Activated naive CD8-positive, alpha-beta T cell (primary cell): ENCODE results near the gene HOXB8.
A peak's percentile ranks its signal among the peaks of the same experiment; 100 is the strongest.

Source experiments
- H3K27ac Mint-ChIP-seq: one replicate; pipeline ENCODE4 v1.8.0; 2021; ENCODE audit warnings: mixed read lengths
- H3K27me3 Mint-ChIP-seq: one replicate; pipeline ENCODE4 v1.8.0; 2021; ENCODE audit warnings: mixed read lengths
- H3K36me3 Mint-ChIP-seq: one replicate; pipeline ENCODE4 v1.8.0; 2021; ENCODE audit warnings: mixed read lengths
- H3K4me1 Mint-ChIP-seq: one replicate; pipeline ENCODE4 v1.8.0; 2021; ENCODE audit warnings: low read depth, mixed read lengths
- H3K4me3 Mint-ChIP-seq: one replicate; pipeline ENCODE4 v1.8.0; 2021; ENCODE audit warnings: mild to moderate bottlenecking, mixed read lengths
- H3K9me3 Mint-ChIP-seq: one replicate; pipeline ENCODE4 v1.8.0; 2021; ENCODE audit warnings: low read depth, mixed read lengths

The HOXB8 gene

DNA sequence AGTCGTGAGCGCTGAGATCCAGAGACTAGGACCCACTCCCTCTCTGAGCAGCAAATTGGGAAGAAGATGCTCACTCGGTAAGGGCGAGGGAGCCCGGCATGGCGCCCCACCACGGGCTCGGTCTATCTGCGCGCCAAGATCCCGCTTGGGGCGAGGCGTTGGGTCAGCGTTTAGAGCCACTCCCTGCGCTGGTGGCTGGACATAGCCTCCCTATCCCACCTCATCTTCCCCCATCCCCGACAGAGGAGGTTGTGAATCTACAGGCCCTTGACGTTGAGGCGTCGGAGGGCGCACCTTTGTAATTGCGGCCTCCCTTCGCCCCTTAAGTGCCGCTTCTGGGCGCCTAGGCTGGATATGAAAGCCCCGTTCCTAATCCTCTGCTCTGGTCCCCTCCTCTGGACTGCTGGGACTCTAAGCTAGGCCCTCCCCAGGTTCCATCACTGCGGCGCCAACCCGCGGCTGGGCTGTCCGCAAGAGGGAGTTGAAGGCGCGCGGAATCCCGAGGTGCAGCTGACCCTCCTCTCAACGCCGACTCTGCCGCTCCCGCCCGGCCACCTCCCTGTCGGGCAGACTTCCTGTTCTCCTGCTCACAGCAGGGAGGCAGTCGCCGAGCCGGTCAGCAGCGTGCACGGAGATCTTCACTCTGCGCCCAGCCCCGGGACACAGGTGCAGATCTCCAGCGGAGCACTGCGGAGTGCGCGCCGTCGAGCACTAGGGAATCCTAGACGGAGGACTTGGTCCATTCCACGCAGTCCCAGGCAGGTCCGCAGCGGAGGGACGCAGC lies 27.2 kb upstream of the HOXB8 start:
- Mint-ChIP-seq H3K9me3 (no peaks in the 10 kb centered on the region), H3K36me3 (peaks cover 2% of the 10 kb centered on the region), H3K4me1 (peaks cover 14% of the 10 kb centered on the region), H3K27me3 (peaks cover 49% of the 10 kb centered on the region), H3K4me3 (no peak overlapping the region), H3K27ac (no peak overlapping the region)

DNA sequence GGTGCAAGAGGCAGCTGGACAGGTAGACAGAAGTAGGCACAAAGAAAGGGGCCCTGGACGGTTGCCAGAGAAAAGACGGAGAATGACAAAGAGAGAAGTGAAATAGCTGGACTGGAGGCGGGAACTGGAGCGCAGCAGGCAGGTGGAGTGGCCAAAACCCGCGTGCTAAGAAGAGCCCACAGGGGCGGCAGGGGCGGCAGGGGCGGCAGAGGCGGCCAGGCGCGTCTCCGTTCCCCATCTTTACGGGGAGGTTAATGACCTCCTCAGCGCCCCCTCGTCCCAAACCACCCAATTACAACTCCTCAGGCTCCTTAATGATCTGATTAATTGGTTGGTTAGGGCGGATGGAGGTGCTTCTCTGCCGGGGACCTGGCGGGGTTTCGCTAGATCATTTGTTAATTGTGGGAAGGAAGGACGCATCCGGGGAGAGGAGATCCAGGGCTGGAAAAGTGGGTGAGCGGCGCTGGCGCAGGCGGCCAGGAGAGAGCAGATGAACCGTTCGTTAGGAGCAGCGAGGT lies 26.5 kb upstream of the HOXB8 start:
- Mint-ChIP-seq H3K27ac (no peak overlapping the region), H3K27me3 (peaks cover 54% of the 10 kb centered on the region), H3K36me3 (peaks cover 2% of the 10 kb centered on the region), H3K4me1 (peaks cover 16% of the 10 kb centered on the region), H3K9me3 (no peaks in the 10 kb centered on the region), H3K4me3 (peak overlapping the region; percentile 27)

DNA sequence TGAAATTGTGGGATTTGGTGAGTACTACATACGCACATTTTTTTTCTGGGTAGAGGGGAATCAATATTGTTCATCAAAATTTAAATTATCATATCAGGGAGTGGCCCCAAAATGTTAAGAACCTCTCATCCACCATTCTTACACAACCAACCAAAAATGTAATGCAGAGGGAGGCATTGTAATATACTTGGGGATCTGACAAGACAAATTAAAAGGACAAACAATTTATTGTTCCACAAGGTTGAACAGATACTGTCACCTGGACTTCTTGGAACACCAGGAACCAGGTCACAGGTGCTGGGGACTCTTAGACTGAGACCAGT lies 25.7 kb upstream of the HOXB8 start:
- Mint-ChIP-seq H3K9me3 (no peaks in the 10 kb centered on the region), H3K4me3 (no peak overlapping the region), H3K36me3 (peaks cover 2% of the 10 kb centered on the region), H3K27ac (no peak overlapping the region), H3K4me1 (peaks cover 16% of the 10 kb centered on the region), H3K27me3 (peaks cover 55% of the 10 kb centered on the region)

DNA sequence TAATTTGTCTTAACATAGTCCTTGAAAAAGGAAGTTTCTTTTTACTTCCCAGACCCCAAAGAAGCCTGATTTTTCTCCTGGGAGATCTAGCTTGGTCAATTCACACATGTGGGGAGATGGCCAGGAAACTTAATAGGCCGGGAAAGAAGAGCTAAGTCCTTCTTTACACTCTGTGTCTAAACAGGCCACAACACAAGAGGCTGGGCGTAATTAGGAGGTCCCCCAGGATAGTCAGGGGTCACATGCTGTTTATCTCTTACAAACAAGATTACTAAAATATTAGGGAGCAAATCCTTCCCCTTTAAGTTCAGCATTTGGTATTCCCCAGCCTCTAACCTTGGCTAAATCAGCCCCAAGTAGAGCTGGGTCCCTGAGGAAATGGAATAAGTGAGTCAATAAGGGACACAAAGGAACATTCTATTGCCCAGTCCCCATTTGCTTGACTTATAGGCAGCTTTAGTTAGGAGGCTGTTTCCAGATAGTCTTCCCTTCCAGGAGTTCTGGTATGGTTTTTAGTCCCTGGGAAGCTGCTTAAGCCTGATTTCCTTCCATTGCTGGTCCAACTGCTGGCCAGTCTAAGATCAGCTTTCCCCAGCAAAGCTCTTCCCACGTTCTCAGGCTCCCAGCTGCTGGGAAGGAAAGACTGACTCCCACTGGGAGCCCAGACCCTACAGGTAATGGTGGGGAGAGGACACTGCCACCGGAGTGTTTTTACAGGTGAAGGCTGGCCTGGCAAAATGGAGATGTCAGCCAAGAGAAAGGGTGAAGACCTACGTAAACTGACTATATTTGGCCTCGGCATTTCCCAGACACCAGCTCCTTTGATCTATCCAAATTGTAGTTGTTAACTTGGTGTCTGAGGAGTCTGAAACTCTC lies 25.1 kb upstream of the HOXB8 start:
- H3K9me3 Mint-ChIP-seq, result no peaks in the 10 kb centered on the region
- peaks cover 2% of the 10 kb centered on the region for H3K36me3 Mint-ChIP-seq
- peaks cover 12% of the 10 kb centered on the region for H3K4me1 Mint-ChIP-seq
- no peak overlapping the region for H3K4me3 Mint-ChIP-seq
- H3K27me3 Mint-ChIP-seq, result peaks cover 54% of the 10 kb centered on the region
- H3K27ac Mint-ChIP-seq, result peak overlapping the region; percentile 10

DNA sequence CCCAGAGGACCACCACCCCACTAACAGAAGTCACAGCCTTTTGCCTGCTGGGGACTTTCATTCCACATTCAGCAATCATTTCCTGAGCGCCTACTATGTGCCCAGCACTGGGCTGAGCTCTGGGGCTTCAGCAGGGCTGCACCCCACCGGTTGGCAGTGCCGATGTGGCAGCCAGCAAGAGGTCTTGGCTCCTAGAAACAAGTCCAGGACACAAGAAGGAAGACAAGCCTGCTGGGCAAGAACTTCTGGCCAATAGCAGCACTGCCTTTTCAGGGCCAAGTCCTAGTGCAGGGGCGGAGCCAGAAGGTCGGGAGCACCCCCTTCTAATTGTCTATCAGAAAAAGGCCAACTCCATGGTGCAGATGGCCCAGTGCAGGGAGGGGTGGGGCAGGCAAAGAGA lies 24.0 kb upstream of the HOXB8 start:
- Mint-ChIP-seq H3K27ac (no peak overlapping the region), H3K27me3 (peaks cover 50% of the 10 kb centered on the region), H3K4me1 (peaks cover 13% of the 10 kb centered on the region), H3K4me3 (no peak overlapping the region), H3K36me3 (no peaks in the 10 kb centered on the region), H3K9me3 (no peaks in the 10 kb centered on the region)

DNA sequence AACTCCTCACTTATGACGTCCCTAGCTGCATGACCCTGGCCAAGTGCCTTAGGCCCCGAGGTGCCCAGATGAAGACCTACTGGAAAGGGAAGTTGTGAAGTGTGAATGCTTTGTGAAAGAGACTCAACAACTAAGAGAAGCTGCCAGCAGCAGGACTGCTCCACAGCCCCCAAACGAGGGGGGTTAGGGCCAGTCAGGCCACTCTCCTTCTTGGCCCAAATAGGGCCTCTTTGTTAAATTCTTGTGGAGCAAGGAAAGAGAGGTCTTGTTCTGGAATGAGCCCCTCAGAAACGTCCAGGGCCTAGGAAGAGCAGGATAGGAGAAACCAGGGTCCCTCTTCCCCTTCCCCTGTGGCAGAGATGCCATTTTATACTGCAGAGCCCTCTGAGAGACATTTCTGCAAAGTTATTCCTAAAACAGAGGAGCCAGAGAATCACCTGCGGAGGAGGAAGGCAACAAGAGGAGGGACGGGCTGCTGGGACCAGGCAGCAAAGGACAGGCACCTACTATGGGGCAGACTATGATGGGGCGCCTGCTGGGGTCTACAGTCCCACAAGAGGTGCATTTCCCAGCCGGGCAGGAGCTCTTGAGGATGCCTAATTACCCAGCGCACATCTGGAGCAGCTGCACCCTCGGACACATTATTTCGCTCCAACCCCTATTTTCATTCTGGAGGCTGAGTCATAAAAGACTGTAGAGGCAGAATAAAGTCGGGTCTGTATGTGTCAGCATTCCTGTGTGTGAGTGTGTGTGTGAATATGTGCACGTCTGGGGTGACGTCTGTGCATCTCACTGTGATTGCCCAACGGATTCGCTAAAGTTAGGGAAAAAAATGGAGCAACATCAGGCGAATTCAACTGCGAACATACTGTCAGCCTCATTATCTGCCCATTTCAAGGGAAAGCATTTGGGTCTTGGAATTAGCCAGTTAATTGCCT lies 22.5 kb upstream of the HOXB8 start:
- Mint-ChIP-seq H3K9me3 (no peaks in the 10 kb centered on the region), H3K27ac (no peak overlapping the region), H3K4me3 (no peak overlapping the region), H3K27me3 (peaks cover 46% of the 10 kb centered on the region), H3K36me3 (no peaks in the 10 kb centered on the region), H3K4me1 (peaks cover 15% of the 10 kb centered on the region)

DNA sequence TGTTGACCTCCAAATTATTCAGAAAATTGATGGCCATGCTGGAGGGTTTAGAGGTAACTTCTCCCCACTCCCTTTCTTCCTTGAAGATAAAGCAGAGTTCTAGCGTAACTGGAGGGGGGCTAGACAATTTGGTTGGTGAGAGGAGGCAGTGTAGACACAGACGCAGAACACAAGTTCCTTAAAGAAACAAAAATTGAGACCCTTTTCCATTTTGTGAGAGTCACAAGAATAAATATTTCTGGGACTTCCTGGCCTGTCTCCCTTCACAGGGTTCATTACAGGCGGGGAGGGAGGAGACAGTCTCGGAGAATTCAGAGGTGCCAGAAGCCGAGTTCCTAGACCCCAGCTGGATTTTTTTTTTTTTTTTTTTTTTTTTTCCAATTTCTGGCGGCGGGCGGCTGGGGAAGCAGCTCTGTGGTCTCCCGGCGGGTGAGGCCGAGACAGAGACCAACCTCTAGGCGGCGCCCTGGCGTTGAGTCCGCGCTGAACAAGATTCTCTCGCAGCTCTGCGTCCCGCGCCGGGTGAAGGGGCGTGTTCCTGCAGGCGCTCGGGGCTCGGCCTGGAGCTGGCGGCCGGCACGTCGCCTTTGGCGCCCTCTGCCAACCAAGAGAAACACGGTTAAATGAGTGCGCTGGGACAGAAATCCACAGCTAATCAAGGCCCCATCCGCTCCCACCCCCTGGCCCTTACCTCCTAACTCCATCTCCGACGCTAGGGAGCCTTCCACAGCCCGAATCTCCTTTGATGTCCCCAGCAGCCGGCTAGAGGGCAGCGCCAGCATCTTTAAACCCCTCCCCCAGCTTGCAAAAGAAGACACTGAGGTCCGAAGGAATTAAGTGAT lies 21.3 kb upstream of the HOXB8 start:
- Mint-ChIP-seq H3K4me1 (peaks cover 12% of the 10 kb centered on the region), H3K27ac (no peak overlapping the region), H3K4me3 (no peak overlapping the region), H3K27me3 (peaks cover 47% of the 10 kb centered on the region), H3K36me3 (peaks cover 2% of the 10 kb centered on the region), H3K9me3 (no peaks in the 10 kb centered on the region)

DNA sequence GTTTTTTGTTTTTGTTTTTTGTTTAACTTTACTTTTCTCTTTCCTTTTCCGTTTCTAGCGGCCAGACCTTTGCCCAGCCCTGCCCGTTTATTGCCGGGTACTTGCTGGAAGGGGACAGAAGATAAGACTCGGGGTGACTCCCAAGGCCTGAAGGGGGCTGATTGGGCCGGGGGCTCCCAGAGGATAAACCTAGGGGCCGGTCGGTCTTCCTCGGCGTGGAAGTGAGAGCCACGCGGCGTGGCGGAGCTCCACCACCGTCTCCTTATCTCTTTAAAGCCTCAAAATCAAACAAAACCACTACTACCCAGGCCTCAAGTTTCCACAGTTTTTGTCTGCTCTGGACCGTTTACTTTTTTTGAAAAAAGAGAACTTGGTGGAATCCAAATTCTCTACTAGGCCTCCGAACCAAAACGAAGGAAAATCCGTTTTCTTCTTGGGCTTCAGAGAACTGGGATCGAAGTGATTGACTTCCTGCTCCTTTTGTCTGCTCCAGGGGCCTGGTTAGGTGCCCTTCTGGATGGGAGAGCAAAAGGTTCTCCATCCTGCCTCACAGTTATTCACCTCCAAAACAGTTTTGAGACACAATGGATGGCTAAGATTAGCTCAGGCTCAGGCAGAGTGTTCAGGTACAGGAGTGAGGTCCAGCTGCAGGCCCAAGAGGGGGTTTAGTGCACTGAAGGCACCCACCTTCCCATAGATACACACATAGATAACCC lies 19.6 kb upstream of the HOXB8 start:
- H3K4me3 Mint-ChIP-seq, result peak overlapping the region; percentile 56
- H3K27me3 Mint-ChIP-seq, result peaks cover 51% of the 10 kb centered on the region
- no peak overlapping the region for H3K27ac Mint-ChIP-seq
- H3K36me3 Mint-ChIP-seq, result peaks cover 2% of the 10 kb centered on the region
- peaks cover 11% of the 10 kb centered on the region for H3K4me1 Mint-ChIP-seq
- H3K9me3 Mint-ChIP-seq, result no peaks in the 10 kb centered on the region

DNA sequence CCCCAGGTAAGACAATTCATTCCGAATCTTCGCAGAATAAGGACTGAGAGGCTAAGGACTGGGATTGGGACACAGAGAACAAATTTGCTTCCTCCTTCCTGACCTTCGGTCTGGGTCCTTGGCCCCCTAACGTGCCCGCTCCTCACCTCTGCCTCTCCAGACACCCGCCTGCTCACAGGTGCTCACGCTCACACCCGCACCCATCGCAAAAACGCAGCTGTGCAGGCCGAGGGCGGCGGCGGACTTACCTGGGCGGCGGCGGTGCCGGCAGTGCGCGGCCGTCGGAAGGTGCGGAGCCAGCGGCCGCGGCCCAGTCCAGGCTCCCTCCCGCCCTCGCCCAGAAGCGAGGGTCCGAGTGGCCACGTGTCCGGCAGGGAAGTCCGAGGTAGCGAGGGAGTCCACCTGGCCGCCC lies 18.2 kb upstream of the HOXB8 start:
- Mint-ChIP-seq H3K36me3 (peaks cover 2% of the 10 kb centered on the region), H3K9me3 (no peaks in the 10 kb centered on the region), H3K4me3 (peak overlapping the region; percentile 28), H3K4me1 (peaks cover 11% of the 10 kb centered on the region), H3K27ac (no peak overlapping the region), H3K27me3 (peaks cover 54% of the 10 kb centered on the region)

DNA sequence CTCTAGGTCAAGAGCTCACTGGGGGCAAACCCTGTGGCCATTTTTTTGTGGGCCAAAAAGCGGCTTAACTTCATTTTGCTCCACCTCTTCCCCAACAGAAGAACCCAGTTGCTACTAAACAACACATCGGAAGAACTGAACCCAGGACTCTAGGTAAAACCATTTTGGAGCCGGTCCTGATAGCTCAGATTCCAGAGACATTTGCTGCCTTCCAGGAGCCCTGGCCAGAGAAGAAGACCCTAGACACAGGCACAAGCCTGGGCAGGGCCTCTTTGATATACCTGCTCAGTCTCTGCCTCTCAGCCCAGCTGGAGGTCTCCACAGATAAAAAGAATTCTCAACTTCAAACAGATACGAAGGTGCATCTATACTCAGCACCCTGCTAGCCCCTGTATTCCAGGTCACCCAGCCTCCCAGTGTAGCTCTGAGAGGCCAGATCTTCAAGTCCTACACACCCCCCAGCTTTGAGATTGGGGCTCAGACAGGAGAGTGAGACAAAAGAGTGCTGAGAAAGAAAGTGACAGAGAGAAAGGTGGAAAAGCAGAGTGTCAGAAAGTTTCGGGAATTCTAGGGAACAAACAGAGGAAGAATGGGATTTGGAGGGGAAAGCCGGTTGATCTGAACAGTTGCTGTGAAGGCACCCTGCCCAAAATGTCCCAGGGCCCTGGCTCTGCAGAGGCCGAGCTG lies 17.6 kb upstream of the HOXB8 start:
- no peaks in the 10 kb centered on the region for H3K9me3 Mint-ChIP-seq
- peak overlapping the region; percentile 28 for H3K4me3 Mint-ChIP-seq
- peaks cover 11% of the 10 kb centered on the region for H3K4me1 Mint-ChIP-seq
- H3K36me3 Mint-ChIP-seq, result peaks cover 2% of the 10 kb centered on the region
- peaks cover 52% of the 10 kb centered on the region for H3K27me3 Mint-ChIP-seq
- no peak overlapping the region for H3K27ac Mint-ChIP-seq

DNA sequence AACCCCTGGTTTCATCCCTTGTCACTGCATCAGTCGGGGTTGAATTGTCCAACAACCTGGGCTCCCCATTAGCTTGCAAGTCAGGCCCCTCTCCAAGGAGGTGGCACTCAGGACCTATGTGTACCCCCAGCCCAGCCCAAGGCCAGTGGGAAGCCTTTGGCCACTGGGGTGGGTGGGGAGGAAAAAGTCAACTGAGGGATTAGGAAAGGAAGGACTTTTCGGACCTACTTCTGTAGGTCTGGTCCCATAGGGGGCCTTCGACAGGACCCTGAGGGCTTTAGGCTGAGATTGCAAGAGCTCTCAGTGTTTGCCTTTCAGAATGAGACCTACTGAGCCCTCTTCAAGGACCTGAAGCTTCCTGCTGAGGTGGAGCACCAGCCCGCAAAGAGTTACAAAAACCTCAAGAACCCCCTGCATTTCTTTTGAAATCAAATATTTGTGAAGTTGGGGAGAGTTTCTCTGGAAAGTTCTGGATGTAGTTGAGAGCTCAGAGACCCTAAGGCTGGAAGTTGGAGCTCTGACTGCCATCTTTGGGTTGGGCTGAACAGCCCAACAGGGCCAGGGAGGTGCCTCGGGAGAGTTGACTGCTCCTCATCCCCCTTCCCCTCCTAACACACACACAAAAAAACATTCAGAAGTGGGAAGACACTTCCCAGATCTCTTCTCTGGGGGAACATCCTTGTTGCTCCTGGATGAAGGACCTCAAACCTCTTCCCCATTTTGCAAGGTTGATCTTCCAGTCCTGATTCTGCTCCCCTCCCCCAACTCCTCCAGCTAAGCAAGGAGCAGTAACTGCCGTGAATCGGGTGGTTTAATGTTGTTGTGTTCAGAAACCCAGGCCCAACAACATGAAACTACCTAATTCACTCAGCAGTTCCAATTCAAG lies 16.8 kb upstream of the HOXB8 start:
- no peaks in the 10 kb centered on the region for H3K9me3 Mint-ChIP-seq
- peaks cover 2% of the 10 kb centered on the region for H3K36me3 Mint-ChIP-seq
- H3K27ac Mint-ChIP-seq, result no peak overlapping the region
- H3K27me3 Mint-ChIP-seq, result peaks cover 48% of the 10 kb centered on the region
- no peak overlapping the region for H3K4me3 Mint-ChIP-seq
- H3K4me1 Mint-ChIP-seq, result peaks cover 12% of the 10 kb centered on the region

DNA sequence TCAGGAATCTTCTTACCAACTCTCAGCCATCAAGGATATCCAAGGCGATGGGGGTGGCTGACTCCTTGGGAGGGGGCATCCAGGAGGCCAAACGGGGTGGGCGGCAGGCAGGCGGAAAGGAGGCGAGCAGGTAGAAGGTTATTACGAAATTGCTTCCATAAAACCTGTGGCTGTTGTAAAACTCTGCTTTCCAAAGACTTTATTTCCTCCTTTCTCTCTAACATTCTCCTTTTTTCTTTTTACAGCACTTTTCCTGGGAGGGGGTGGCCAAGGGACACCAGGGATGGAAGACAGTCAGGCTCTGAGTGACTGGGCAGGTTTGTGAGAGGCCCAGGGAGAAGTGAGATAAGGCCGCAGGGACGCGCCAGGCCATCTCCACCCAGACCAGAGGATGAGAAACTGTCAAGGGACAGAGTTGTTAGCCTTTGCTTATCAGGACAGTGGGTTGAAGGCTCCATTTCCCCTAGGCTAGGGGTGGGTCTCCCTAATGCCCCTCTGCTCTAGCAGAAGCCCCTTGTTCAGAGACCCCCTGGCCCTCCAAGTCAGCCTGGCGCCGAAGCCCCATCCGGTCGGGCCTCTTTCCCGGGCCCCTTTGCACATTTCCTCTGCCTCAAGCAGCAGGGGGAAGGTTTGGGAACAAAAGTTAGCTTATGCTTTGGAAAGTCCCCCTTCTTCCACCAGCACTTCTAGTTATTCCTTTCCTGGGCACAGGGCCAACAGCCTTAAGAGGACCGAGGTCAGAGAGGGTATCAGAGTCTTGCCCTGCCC lies 16.0 kb upstream of the HOXB8 start:
- Mint-ChIP-seq H3K27me3 (peaks cover 45% of the 10 kb centered on the region), H3K36me3 (peaks cover 2% of the 10 kb centered on the region), H3K27ac (no peak overlapping the region), H3K4me1 (peaks cover 7% of the 10 kb centered on the region), H3K4me3 (no peak overlapping the region), H3K9me3 (no peaks in the 10 kb centered on the region)
